ENCODE measurements around the gene PGAP1. TPM values are rescaled to one million over a fixed set of nuclear protein-coding genes. Genes with fewer than 3 reads are reported as not detected.

PGAP1 gene
- polyA plus RNA-seq, 3 donors, result 0.10 to 0.81 (median 0.33) TPM

- H3K27ac ChIP-seq (ENCODE audit: low read depth in 1 of 2, low read length in 2 of 2), result no peak overlapping the region
- H3K27me3 Mint-ChIP-seq (ENCODE audit: low read depth in 3 of 3), result peaks cover 0 to 3% (median 2%) of the 10 kb centered on the region in 3 donors
- peaks cover 0 to 4% of the 10 kb centered on the region in 2 donors for H3K36me3 Mint-ChIP-seq
- no peak overlapping the region for H2AFZ ChIP-seq (ENCODE audit: insufficient read depth, low read depth, low read length, poor library complexity, severe bottlenecking)
- no peak overlapping the region for H3K4me3 Mint-ChIP-seq
- H3K9ac ChIP-seq (ENCODE audit: insufficient read depth, low read length, poor library complexity, severe bottlenecking), result no peak overlapping the region
- H3K36me3 ChIP-seq (replicated peaks in 1 of 2; ENCODE audit: control insufficient read depth in 1 of 2, insufficient read depth in 2 of 2, low read length in 2 of 2), result no peaks in the 10 kb centered on the region
- intact Hi-C loops (cut with micrococcal nuclease), result no loop called here
- no peak for TF ChIP-seq CTCF (IDR thresholded peaks at IDR 0.05)
- no peaks in the 10 kb centered on the region for H3K79me2 ChIP-seq (ENCODE audit: insufficient read depth, low read length)
- DNase-seq, result no peak
- peaks cover 0 to 2% of the 10 kb centered on the region in 2 donors for H3K9me3 ChIP-seq (replicated peaks in 1 of 2; ENCODE audit: control insufficient read depth in 1 of 2, insufficient read depth in 1 of 2, low read length in 2 of 2)
- H3K27ac Mint-ChIP-seq, result no peak overlapping the region
- peaks cover 0 to 10% (median 4%) of the 10 kb centered on the region in 7 donors for H3K9me3 Mint-ChIP-seq
- H3K4me1 ChIP-seq (ENCODE audit: control insufficient read depth in 1 of 2, insufficient read depth in 2 of 2, low read length in 2 of 2), result no peaks in the 10 kb centered on the region
- WGBS (ENCODE audit: insufficient coverage), result 100% methylated on average over 2 of the region's 5 CpGs
- no peak overlapping the region for H3K4me2 ChIP-seq (replicated peaks; ENCODE audit: extremely low read depth, low read length, poor library complexity, severe bottlenecking)
- peaks cover 6% of the 10 kb centered on the region for H3K4me1 Mint-ChIP-seq
- no peaks in the 10 kb centered on the region for H4K20me1 ChIP-seq (ENCODE audit: insufficient read depth, low read length)
- no peak overlapping the region for H3K4me3 ChIP-seq (replicated peaks in 1 of 3; ENCODE audit: low read depth in 2 of 3, low read length in 3 of 3)
- no peaks in the 10 kb centered on the region for H3K27me3 ChIP-seq (ENCODE audit: control insufficient read depth in 2 of 2, insufficient read depth in 2 of 2, low read length in 2 of 2)
Measured at GRCh38 chr2:196954001-196954400, 27.5 kb upstream of the PGAP1 start.

- no peak overlapping the region for H2AFZ ChIP-seq (ENCODE audit: insufficient read depth, low read depth, low read length, poor library complexity, severe bottlenecking)
- no peak overlapping the region for H3K9ac ChIP-seq (ENCODE audit: insufficient read depth, low read length, poor library complexity, severe bottlenecking)
- Mint-ChIP-seq H3K27me3 (ENCODE audit: low read depth in 3 of 3) (peaks cover 0 to 3% (median 2%) of the 10 kb centered on the region in 3 donors), H3K4me1 (peaks cover 3% of the 10 kb centered on the region), H3K4me3 (no peak overlapping the region), H3K9me3 (peaks cover 0 to 5% (median 0%) of the 10 kb centered on the region in 7 donors), H3K36me3 (no peaks in the 10 kb centered on the region), H3K27ac (peak overlapping the region in 1 of 7 donors; percentile 70)
- H3K36me3 ChIP-seq (replicated peaks in 1 of 2; ENCODE audit: control insufficient read depth in 1 of 2, insufficient read depth in 2 of 2, low read length in 2 of 2), result no peaks in the 10 kb centered on the region
- H3K9me3 ChIP-seq (replicated peaks in 1 of 2; ENCODE audit: control insufficient read depth in 1 of 2, insufficient read depth in 1 of 2, low read length in 2 of 2), result no peaks in the 10 kb centered on the region
- no peak for DNase-seq
- TF ChIP-seq CTCF (IDR thresholded peaks at IDR 0.05), result no peak
- intact Hi-C loops (cut with micrococcal nuclease), result no loop called here
- H4K20me1 ChIP-seq (ENCODE audit: insufficient read depth, low read length), result no peaks in the 10 kb centered on the region
- H3K4me1 ChIP-seq (ENCODE audit: control insufficient read depth in 1 of 2, insufficient read depth in 2 of 2, low read length in 2 of 2), result no peaks in the 10 kb centered on the region
- no peak overlapping the region for H3K4me2 ChIP-seq (replicated peaks; ENCODE audit: extremely low read depth, low read length, poor library complexity, severe bottlenecking)
- no peaks in the 10 kb centered on the region for H3K79me2 ChIP-seq (ENCODE audit: insufficient read depth, low read length)
- no peak overlapping the region for H3K27ac ChIP-seq (ENCODE audit: low read depth in 1 of 2, low read length in 2 of 2)
- no peak overlapping the region for H3K4me3 ChIP-seq (replicated peaks in 1 of 3; ENCODE audit: low read depth in 2 of 3, low read length in 3 of 3)
- no CpG with 5 or more reads among the region's 2 CpGs for WGBS (ENCODE audit: insufficient coverage)
- H3K27me3 ChIP-seq (ENCODE audit: control insufficient read depth in 2 of 2, insufficient read depth in 2 of 2, low read length in 2 of 2), result no peaks in the 10 kb centered on the region
Measured at GRCh38 chr2:196952936-196953335, 26.4 kb upstream of the PGAP1 start.
